Sciatic nerve (tissue), 2 donors: Measurements from ENCODE around the gene MICA. TPM values are rescaled to one million over a fixed set of nuclear protein-coding genes. Genes with fewer than 3 reads are reported as not detected.
"Not testable (repeated sequence)": the region's sequence is repeated elsewhere in the genome, so short reads cannot be mapped to it uniquely, and the experiment has no call there.

Experiments used
- ATAC-seq: fragments of 200-7000 bp; cut with Tn5 transposase; one replicate; pipeline ENCODE4 v1.9.1; 2020; ENCODE audit warnings: mild to moderate bottlenecking, moderate library complexity
- DNase-seq: peaks from one replicate; pipeline ENCODE4 v3.0.0-alpha.2; 2020; ENCODE audit warnings: low spot score
- intact Hi-C: fragments of 100-400 bp; cut with DNase I; formaldehyde crosslinking; loops from one replicate; pipeline ENCODE4 v1.14.2; 2022
- total RNA-seq: library from RNA; stranded (reverse); fragmentation: NEBNext Ultra II Directional; extraction: Animal tissue kit (Norgen Biotek cat#: 25700); gene quantifications from one replicate; pipeline ENCODE4 v1.2.1, GENCODE V29; 2021
- donor health status: DM: no; HTN: no; CAD: no.
- donor health status: DM: no; HTN: no; CAD: no.

The MICA gene
- total RNA-seq, result 26.5 TPM

DNA sequence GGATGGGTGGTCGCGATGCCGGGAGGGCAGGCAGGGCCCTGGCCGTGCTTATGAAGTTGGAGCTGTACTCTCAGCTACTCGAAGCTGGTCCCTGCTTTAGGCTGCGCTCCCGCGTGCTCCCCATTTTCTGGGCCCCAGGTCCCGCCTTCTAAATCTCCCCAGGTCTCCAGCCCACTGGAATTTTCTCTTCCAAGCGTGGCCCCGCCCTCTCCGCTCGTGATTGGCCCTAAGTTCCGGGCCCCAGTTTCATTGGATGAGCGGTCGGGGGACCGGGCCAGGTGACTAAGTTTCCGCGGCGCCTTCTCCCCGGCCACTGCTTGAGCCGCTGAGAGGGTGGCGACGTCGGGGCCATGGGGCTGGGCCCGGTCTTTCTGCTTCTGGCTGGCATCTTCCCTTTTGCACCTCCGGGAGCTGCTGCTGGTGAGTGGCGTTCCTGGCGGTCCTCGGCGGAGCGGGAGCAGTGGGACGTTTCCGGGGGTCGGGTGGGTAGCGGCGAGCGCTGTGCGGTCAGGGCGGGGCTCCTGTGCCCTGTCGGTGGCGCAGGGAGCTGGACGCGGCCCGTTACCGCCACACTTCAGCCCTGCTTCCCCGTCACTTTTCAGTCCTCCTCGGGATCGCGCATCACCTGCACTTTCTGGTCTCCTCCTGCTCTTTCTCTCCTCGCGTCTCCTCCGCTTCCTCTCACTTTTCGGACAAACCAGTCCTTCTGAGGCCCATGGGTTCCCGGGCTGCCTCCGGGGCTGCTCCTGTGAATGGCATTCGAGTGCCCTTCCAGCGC is at the start of gene MICA:
Gene MICA, plus strand, starts transcription at position 313 of the 778 bp plus-strand sequence. Its CDS starts 38 bp downstream, at position 351.
- peak; percentile 93 for DNase-seq
- ATAC-seq, result peak; percentile 79
- intact Hi-C loops, result no loop called here

DNA sequence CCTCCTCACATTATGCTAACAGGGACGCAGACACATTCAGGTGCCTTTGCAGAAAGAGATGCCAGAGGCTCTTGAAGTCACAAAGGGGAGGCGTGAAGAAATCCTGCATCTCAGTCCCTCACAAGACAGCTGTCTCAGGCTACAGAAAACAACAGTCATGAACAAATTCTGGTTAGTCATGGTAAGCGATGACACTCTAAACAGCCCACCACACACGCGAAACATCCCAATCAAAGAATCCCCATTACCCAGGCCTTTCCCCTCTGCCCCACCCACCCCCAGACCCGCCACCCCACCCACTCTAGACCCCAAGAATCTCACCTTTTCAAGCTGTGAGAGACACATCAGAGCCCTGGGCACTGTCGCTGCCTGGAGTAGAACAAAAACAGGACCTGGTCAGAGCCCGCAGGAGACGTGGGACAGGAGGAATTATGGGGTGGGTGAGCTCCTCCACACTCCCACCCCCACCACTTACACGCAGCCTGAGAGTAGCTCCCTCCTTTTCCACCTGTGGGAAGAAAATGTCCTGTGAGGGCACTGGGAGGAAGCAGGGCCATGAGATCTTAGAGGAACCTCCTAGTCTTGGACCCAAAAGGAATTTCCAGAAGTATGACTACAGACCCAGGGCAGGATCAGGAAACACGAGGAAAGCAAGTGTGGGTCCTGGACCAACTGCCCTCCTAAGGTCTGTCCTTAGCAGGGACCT is 49.1 kb upstream of the MICA start:
- ATAC-seq, result no peak
- intact Hi-C loops, result loop anchor here (5.0 kb wide), 1 partner anchor 87 kb away; no protein-coding TSS in a partner anchor
- DNase-seq, result no peak

DNA sequence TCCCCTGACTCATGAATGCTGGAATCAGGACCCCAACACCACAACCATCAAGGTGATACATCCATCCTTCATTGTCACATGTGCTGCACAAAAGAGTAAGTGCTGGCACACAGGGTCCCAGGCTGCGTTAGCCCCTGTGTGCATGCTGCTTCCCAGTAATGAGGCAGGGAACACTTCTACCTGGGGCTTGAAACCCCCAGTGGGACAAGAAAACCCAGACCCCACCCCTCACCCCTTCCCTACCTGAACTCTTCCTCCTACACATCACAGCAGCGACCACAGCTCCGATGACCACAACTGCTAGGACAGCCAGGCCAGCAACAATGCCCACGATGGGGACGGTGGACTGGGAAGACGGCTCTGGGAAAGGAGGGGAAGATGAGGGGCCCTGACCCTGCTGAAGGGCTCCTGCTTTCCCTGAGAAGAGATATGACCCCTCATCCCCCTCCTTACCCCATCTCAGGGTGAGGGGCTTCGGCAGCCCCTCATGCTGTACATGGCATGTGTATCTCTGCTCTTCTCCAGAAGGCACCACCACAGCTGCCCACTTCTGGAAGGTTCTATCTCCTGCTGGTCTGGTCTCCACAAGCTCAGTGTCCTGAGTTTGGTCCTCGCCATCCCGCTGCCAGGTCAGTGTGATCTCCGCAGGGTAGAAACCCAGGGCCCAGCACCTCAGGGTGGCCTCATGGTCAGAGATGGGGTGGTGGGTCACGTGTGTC is 48.4 kb upstream of the MICA start:
- intact Hi-C loops, result loop anchor here (5.0 kb wide), 1 partner anchor 88 kb away; no protein-coding TSS in a partner anchor
- ATAC-seq, result no peak
- no peak for DNase-seq

DNA sequence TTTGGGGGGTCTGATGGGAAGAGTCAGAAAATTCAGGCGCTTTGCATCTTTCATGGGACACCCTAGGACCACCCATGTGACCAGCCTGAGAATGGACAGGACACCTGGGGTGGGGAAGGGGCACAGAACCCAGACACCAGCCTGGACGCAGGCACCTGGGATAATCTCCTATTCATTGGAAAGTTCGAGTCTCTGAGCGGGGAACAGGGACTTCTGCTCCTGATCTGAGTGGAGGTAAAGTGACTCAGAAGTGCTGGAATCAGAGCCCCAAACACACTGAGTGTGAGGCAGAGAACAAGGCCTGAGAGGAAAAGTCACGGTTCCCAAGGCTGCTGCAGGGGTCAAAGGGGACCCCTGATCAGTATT is 47.8 kb upstream of the MICA start:
- DNase-seq (no peak), ATAC-seq (no peak)
- intact Hi-C loops, result no loop called here

DNA sequence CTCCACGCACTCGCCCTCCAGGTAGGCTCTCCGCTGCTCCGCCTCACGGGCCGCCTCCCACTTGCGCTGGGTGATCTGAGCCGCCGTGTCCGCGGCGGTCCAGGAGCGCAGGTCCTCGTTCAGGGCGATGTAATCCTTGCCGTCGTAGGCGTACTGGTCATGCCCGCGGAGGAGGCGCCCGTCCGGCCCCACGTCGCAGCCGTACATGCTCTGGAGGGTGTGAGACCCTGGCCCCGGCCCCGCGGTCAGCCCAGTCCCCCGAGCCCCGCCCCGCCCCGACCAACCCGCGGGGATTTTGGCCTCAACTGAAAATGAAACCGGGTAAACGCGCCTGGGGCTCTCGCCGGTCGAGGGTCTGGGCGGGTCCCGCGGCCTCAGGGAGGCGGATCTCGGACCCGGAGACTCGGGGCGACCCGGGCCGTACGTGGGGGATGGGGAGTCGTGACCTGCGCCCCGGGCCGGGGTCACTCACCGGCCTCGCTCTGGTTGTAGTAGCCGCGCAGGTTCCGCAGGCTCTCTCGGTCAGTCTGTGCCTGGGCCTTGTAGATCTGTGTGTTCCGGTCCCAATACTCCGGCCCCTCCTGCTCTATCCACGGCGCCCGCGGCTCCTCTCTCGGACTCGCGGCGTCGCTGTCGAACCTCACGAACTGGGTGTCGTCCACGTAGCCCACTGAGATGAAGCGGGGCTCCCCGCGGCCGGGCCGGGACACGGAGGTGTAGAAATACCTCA is 47.0 kb upstream of the MICA start:
- intact Hi-C loops, result no loop called here
- DNase-seq, result no peak
- ATAC-seq, result peak; percentile 57

DNA sequence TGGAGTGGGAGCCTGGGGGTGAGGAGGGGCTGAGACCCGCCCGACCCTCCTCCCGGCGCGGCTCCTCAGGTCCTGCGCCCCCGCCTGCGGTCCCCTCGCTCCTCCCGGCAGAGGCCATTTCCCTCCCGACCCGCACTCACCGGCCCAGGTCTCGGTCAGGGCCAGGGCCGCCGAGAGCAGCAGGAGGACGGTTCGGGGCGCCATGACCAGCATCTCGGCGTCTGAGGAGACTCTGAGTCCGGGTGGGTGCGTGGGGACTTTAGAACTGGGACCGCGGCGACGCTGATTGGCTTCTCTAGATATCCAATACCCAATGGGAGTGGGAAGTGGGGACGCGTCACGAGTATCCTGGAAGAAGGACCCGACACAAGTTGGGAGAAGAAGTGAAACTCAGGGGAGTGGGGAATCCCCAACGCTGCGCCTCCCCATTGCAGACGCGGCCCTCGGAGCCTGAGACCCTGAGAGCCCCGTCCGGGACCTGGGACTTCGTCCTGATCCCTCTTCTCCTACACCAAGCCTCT is 46.4 kb upstream of the MICA start, which contains the start of gene HLA-B:
Gene HLA-B, minus strand, starts transcription at position 234 of the 521 bp plus-strand sequence. Its CDS starts 21 bp downstream, at position 213.
- ATAC-seq (peak; percentile 98), DNase-seq (peak; percentile 88)
- intact Hi-C loops, result no loop called here

DNA sequence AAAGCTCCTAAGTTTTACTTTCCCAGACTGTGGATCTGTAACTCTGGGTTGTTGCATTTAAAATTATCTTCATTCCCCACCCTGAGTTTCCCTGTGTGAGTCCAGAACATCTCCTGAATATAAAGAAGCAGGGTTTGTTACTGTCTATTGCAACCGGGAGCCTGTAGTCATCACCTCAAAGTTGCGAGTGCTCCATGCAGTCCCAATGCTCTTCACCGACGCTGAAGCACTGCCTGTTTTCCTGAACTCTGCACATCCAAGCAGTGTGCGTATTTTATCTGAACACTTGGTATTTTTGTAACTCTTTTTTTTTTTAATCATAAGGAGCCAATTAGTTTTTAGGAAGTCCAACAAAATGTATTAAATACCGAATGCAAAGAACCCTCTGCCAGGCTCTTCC is 45.5 kb upstream of the MICA start:
- intact Hi-C loops, result no loop called here
- DNase-seq, result no peak
- no peak for ATAC-seq

DNA sequence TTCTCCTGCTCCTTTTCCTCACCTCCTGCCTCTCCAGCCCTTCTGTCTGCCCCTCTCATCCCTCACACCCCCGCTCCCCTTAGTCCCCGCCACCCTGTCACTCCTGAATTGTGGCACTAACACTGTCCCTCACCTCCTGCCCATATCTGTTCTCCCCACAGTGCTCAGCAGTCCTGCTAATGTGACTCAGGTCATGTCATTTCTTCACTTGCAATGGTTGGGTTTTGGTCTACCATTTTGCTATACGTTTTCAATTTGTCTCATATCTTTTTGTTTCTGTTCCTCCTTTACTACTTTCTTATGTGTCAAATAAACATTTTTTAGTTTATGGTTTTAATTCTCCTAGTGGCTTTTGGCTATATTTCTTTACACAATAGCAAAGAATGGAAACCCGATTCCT is 45.1 kb upstream of the MICA start:
- intact Hi-C loops, result no loop called here
- DNase-seq, result no peak
- no peak for ATAC-seq

DNA sequence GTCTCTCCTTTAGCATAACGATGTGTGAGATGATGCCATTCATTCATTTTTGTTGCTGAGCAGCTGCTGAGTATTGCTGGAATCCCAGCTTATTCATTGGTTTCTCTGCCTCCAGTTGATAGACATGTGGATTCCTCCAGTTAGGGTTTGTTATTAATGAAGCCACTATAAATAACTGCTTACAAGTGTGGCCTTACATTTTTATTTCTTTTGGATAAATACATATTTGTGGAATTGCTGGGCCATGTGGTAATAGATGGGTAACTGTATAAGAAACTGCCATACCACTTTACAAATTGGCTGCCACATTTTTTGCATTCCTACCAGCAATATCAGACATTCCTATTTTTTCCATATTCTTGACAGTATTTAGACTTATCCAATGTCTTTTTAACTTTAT is 43.8 kb upstream of the MICA start:
- ATAC-seq (no peak), DNase-seq (no peak)
- intact Hi-C loops, result no loop called here

DNA sequence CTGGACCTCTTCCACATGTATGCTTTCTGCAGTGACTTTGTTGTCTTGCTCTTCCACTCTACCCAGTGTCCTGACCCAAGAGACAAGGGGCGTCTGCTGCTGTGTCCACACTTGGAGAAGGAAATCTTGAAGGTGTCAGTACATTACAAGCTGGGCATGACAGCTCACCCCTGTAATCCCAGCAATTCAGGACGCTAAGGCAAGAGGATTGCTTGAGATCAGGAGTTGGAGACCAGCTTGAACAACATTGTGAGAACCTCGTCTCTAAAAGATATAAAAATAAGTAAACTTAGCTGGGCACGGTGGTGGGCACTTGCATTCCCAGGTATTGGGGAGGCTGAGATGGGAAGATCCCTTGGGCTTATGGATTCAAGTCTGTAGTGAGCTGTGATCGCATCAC is 40.6 kb upstream of the MICA start:
- intact Hi-C loops, result no loop called here
- no peak for DNase-seq
- no peak for ATAC-seq

DNA sequence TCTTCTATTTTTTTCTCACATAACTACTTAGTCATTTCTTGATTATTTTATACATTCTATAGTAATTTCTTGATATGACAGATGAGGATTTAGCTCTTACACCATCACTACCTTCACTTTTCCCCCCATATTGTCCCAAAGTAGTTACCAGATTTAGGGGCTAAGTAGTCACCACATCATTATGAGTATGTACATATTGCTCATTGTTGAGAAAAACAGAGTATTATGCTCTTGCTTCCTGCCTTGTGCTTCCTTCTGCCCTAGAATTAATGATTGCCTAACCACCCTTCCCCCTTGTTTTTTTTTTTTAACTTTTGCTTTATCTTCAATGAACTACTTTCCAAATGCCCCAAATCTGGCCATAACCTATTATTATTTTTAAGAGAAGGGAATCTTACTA is 39.6 kb upstream of the MICA start:
- DNase-seq, result no peak
- ATAC-seq, result no peak
- intact Hi-C loops, result loop anchor here (2.0 kb wide), 1 partner anchor 47 kb away; no protein-coding TSS in a partner anchor

DNA sequence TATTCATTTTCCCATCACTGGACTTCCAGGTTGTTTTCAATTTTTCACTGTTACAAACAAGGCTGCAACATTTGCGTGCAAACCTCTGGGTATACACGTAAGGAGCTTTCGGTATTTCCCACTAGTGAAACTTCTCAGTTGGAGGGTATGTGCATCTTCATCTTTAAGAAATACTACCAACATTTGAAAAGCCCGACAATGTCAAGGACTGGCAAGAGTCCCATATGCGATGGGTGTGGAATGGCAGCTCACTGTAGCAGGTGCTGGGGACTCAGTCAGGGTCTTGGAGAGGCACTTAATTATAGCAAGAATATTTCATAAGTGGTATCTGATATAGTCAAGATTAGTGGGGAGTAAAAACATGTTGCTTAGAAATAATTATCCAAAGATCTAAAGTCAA is 37.5 kb upstream of the MICA start:
- ATAC-seq, result no peak
- DNase-seq, result no peak
- intact Hi-C loops, result loop anchor here (2.0 to 5.0 kb wide), 2 partner anchors 49 to 229 kb away; partner anchors contain the start of gene PSORS1C2

DNA sequence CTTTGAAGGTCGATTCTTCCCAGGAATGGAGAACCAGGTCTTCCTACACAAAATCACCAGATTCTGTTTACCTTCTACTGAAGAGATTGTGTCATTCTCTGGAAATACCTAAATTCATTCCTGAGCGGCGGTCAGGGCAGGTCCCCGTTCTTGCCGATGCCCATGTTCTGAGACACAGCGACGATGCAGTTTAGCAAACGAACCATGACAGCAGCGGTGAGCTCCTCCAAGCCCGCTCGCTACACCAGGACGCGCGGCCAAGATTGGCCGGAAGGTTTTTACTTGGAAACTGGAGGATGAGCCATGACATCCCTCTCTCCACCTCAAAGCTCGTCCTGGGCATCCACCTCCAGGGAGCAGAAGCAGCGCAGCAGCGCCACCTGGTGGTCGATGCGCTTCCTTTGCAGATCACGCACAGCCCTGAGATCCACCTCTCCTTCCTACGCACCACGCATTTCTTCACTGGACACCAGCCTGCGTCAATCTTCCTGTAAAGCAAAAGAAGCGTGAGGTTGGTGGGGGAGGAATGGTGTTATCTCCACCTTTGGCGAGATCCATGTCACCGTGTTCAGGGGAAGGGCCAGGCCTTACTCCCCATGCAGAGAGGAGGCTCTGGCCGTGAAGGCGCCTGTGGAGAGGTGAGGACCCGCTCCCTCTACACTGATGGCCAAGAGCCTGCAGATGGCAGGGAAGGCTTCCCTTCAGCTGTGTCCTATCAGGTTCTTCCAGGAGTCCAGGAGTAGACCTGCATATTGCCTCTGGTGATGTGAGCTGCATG is 36.5 kb upstream of the MICA start:
- ATAC-seq, result peak; percentile 100
- intact Hi-C loops, result loop anchor here (5.0 kb wide), 1 partner anchor 230 kb away; the partner anchor contains the start of gene PSORS1C2

DNA sequence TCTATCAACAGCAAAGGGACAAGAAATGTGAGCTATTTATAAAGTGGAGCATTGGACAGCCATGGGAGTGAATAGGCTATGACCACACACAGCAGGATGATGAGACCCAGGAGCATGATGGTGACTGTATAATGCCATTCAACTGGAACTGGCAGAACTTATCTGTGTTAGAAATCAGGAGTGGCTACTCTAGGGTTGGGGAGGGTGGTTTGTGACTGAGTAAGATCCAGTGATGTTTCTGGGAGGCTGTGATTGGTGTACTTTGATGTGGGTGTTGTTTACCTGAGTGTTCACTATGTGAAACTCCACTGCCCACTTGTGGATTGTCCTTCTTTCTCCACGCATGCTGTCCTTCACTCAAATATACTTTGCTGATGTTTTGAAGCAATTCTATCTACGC is 34.9 kb upstream of the MICA start:
- ATAC-seq, result no peak
- intact Hi-C loops, result loop anchor here (5.0 kb wide), 1 partner anchor 231 kb away; the partner anchor contains the start of gene PSORS1C2

More for the DNA sequence above, 36.5 kb upstream of the MICA start:
- DNase-seq, result peak; percentile 92

DNA sequence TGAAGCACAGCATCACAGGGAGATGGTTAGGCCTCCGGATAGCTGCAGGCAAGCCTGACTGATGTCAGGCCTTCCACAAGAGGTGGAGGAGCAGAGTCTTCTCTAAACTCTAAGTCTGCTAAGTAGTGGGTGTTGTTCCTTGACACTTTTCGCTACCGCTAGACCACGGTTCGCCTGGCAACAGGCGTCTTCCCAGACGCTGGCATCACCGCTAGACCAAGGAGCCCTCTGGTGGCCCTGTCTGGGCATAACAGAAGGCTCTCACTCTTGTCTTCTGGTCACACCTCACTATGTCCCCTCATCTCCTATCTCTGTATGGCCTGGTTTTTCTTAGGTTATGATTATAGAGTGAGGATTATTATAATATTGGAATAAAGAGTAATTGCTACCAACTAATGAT is 29.3 kb upstream of the MICA start:
- intact Hi-C loops, ATAC-seq, DNase-seq: not testable (repeated sequence)

More for the DNA sequence above, 34.9 kb upstream of the MICA start:
- no peak for DNase-seq

DNA sequence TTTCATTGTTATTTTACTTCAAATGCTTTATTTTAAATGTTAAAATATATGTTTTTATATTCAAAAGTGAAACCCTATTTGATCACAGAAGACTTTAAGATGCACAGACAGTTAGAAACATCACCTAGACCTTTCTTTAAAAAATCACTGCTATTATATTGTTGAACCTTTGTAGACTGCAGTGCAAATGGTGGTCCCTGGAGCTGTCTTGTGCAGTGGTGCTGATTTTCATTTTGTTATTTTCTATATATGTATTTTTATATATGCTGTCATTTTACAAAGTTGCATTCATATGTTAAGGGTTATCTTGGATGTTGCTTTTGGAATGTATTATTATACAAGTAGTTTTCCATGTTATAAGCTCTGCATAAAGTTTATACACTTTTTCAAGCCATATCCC is 27.7 kb upstream of the MICA start:
- ATAC-seq (no peak), DNase-seq (no peak)
- intact Hi-C loops, result no loop called here

DNA sequence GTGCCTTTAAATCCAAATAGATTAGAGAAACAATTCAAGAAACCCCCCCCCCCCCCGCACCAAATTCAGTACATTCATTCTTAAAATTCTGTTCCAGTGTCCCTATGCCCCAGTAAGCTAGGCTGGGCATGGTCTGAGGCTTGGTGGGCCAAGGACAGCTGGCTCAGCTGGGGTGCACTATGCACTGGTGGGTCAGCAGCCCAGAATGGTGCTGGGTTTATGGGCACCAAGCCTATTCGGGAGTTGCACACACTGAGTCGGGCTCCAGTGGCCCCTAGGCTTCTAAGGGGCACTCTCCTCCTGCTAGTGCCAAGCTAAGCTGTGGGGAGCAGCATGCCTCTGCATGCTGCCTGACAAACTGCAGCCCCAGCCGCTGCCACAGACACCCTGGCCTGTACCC is 26.4 kb upstream of the MICA start:
- intact Hi-C loops, result no loop called here
- ATAC-seq (peak; percentile 58), DNase-seq (no peak)
